Activated T-cell treated with anti-CD3 and anti-CD28 coated beads, Interleukin-2, amount 50 U/mL, for 48 hours (primary cell): ENCODE results near the gene CATSPERE.
A peak's percentile ranks its signal among the peaks of the same experiment; 100 is the strongest.
"Not testable (repeated sequence)": the region's sequence is repeated elsewhere in the genome, so short reads cannot be mapped to it uniquely, and the experiment has no call there.

Experiments used
- DNase-seq, 2 experiments: peaks; one replicate each; pipeline ENCODE4 v3.0.0-alpha.2; 2020

The CATSPERE gene

GRCh38 chr1:244548558-244549115, 87.6 kb downstream of the CATSPERE start:
- no peak for DNase-seq

GRCh38 chr1:244552336-244552735, 91.3 kb downstream of the CATSPERE start:
- no peak for DNase-seq

- DNase-seq, result no peak
Measured at GRCh38 chr1:244556263-244556662, 95.2 kb downstream of the CATSPERE start.

GRCh38 chr1:244557565-244557964, 96.5 kb downstream of the CATSPERE start:
- DNase-seq, result no peak

- DNase-seq, result no peak
Measured at GRCh38 chr1:244559561-244559960, 98.5 kb downstream of the CATSPERE start.

- not testable (repeated sequence) for DNase-seq
Measured at GRCh38 chr1:244562877-244563276, 101.8 kb downstream of the CATSPERE start.

- DNase-seq, result no peak
Measured at GRCh38 chr1:244573768-244574167, 112.7 kb downstream of the CATSPERE start.

- no peak for DNase-seq
Measured at GRCh38 chr1:244576259-244576892, 115.3 kb downstream of the CATSPERE start.

- DNase-seq, result not testable (repeated sequence)
Measured at GRCh38 chr1:244578205-244578604, 117.1 kb downstream of the CATSPERE start.

GRCh38 chr1:244583358-244583982, 122.4 kb downstream of the CATSPERE start:
- no peak for DNase-seq

GRCh38 chr1:244585867-244586266, 124.8 kb downstream of the CATSPERE start:
- no peak for DNase-seq

GRCh38 chr1:244590670-244591069, 129.6 kb downstream of the CATSPERE start:
- DNase-seq, result no peak

- no peak for DNase-seq
Measured at GRCh38 chr1:244598611-244599010, 137.5 kb downstream of the CATSPERE start.

- peak; percentile 42 to 46 for DNase-seq
Measured at GRCh38 chr1:244599937-244600350, 138.9 kb downstream of the CATSPERE start.

GRCh38 chr1:244601336-244601735, 140.3 kb downstream of the CATSPERE start:
- DNase-seq, result no peak

GRCh38 chr1:244603498-244603897, 142.4 kb downstream of the CATSPERE start:
- DNase-seq, result no peak

- no peak for DNase-seq
Measured at GRCh38 chr1:244605835-244606370, 144.8 kb downstream of the CATSPERE start.

- no peak for DNase-seq
Measured at GRCh38 chr1:244614113-244614836, 153.2 kb downstream of the CATSPERE start.

- no peak for DNase-seq
Measured at GRCh38 chr1:244614879-244615278, 153.8 kb downstream of the CATSPERE start.

- no peak for DNase-seq
Measured at GRCh38 chr1:244615301-244615700, 154.2 kb downstream of the CATSPERE start.

GRCh38 chr1:244626709-244627108, 165.6 kb downstream of the CATSPERE start:
- no peak for DNase-seq

GRCh38 chr1:244628789-244629188, 167.7 kb downstream of the CATSPERE start:
- no peak for DNase-seq

GRCh38 chr1:244633140-244633539, 172.1 kb downstream of the CATSPERE start:
- DNase-seq, result no peak
